ENCODE data around the gene SEMA3F.

DNA sequence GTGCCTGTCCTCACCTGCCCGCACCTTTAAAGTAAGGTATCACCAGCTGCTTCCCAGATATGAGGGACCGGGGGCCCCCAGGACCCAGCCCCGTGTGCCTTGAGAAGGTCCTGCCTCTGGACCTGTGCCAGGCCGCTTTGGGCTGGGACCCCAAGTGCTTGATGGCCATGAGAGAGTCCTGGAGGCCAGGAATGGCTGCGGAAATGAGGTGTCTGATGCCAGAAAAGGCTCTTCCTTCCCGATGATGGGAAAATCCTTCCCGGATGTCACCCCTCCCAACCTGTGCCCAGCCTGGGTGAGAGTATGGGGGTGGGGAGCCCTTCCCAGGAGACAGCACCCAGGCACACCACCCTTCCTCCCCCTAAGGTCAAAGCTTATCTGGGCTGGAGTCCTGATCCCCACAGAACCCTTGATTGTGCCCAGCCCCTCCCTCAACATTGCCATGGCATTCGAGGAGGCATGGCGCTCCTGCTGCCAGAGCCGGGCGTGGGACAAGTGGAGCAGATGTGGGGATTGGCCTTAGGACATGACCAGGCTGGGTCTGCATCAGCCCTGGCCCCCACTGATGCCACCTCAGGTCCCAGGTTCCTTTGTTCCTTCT is 14.2 kb downstream of the SEMA3F start:
- TF ChIP-seq, protein P1, sequence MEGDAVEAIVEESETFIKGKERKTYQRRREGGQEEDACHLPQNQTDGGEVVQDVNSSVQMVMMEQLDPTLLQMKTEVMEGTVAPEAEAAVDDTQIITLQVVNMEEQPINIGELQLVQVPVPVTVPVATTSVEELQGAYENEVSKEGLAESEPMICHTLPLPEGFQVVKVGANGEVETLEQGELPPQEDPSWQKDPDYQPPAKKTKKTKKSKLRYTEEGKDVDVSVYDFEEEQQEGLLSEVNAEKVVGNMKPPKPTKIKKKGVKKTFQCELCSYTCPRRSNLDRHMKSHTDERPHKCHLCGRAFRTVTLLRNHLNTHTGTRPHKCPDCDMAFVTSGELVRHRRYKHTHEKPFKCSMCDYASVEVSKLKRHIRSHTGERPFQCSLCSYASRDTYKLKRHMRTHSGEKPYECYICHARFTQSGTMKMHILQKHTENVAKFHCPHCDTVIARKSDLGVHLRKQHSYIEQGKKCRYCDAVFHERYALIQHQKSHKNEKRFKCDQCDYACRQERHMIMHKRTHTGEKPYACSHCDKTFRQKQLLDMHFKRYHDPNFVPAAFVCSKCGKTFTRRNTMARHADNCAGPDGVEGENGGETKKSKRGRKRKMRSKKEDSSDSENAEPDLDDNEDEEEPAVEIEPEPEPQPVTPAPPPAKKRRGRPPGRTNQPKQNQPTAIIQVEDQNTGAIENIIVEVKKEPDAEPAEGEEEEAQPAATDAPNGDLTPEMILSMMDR (IDR thresholded peaks at IDR 0.05; ENCODE audit: borderline replicate concordance, extremely low read depth, low read length, poor library complexity, severe bottlenecking), result no peak
- TF ChIP-seq EZH2 (IDR thresholded peaks at IDR 0.05; ENCODE audit: borderline replicate concordance, low read depth, low read length, severe bottlenecking), result no peak

Data from DND-41 (cell line).